SK-N-SH (cell line): ENCODE results near the gene ITPRIPL2. TPM values are rescaled to one million over a fixed set of nuclear protein-coding genes. Genes with fewer than 3 reads are reported as not detected.

ENCODE experiments used
- CTCF ChIA-PET: fragments of 300-600, 350-600 bp; formaldehyde crosslinking; extraction: SDS; loops from one replicate; lab custom pipeline; 2021; lab: Yijun Ruan, JAX
- POLR2A ChIA-PET: fragments of 350-600 bp; sonication (Branson Sonifier 250); formaldehyde crosslinking; extraction: SDS; loops from one replicate; lab custom pipeline; 2020; ENCODE audit warnings: antibody characterized with exemption, inconsistent platforms; lab: Yijun Ruan, JAX
- DNase-seq: peaks from one replicate; pipeline ENCODE4 v3.0.0; 2012
- H2AFZ ChIP-seq: fragments of 200-600 bp; sonication (generic); 2 replicates; pipeline ENCODE4 v1.8.1; 2016; ENCODE audit warnings: antibody characterized with exemption, mild to moderate bottlenecking, low read depth
- H3F3A ChIP-seq: fragments of 200-600 bp; sonication (generic); replicated peaks from 2 replicates; pipeline ENCODE3; 2016; ENCODE audit warnings: antibody characterized with exemption, mild to moderate bottlenecking; ENCODE audit not compliant: insufficient read depth
- H3K27ac ChIP-seq, 2 experiments: fragments of 200-500 bp in 1 of 2; fragments of 200-600 bp in 1 of 2; sonication (Bioruptor generic) in 1 of 2; sonication (generic), shearing (Covaris generic) in 1 of 2; 2 replicates each; pipeline versions ENCODE4 v1.5.1 to v1.6.1; 2014 to 2016; ENCODE audit warnings: low read depth in 2 of 2, inconsistent platforms in 1 of 2, low read length in 1 of 2, mild to moderate bottlenecking in 1 of 2, mixed read lengths in 1 of 2
- H3K27me3 ChIP-seq: fragments of 200-600 bp; sonication (generic), shearing (Covaris generic); 2 replicates; pipeline ENCODE4 v1.6.1; 2016; ENCODE audit warnings: mixed run types; ENCODE audit not compliant: insufficient read depth
- H3K36me3 ChIP-seq, 2 experiments: fragments of 200-500 bp in 1 of 2; fragments of 200-600 bp in 1 of 2; sonication (Bioruptor generic) in 1 of 2; sonication (generic) in 1 of 2; replicated peaks in 1 of 2; 2 replicates each; pipeline versions ENCODE3 to v1.5.1; 2014 to 2016; ENCODE audit warnings: low read length in 1 of 2, mild to moderate bottlenecking in 1 of 2; ENCODE audit not compliant: insufficient read depth in 2 of 2, control insufficient read depth in 1 of 2
- H3K4me1 ChIP-seq, 2 experiments: fragments of 200-500 bp in 1 of 2; fragments of 200-600 bp in 1 of 2; sonication (Bioruptor generic) in 1 of 2; sonication (generic), shearing (Covaris generic) in 1 of 2; 2 replicates each; pipeline versions ENCODE4 v1.5.1 to v1.6.1; 2014 to 2016; ENCODE audit warnings: low read depth in 1 of 2, low read length in 1 of 2, mixed run types in 1 of 2; ENCODE audit not compliant: insufficient read depth in 2 of 2, control insufficient read depth in 1 of 2
- H3K4me2 ChIP-seq: fragments of 200-600 bp; sonication (generic), shearing (Covaris generic); 2 replicates; pipeline ENCODE4 v1.6.1; 2017; ENCODE audit warnings: mixed run types
- H3K4me3 ChIP-seq, 2 experiments: fragments of 200-500 bp in 1 of 2; fragments of 200-600 bp in 1 of 2; sonication (Bioruptor generic) in 1 of 2; sonication (generic), shearing (Covaris generic) in 1 of 2; 2 replicates each; pipeline versions ENCODE4 v1.5.1 to v1.8.1; 2014 to 2016; ENCODE audit warnings: low read depth in 2 of 2, inconsistent platforms in 1 of 2, low read length in 1 of 2, mild to moderate bottlenecking in 1 of 2, mixed read lengths in 1 of 2, moderate library complexity in 1 of 2
- H3K79me2 ChIP-seq: fragments of 200-600 bp; sonication (generic); 2 replicates; pipeline ENCODE4 v1.8.1; 2017; ENCODE audit warnings: mild to moderate bottlenecking; ENCODE audit not compliant: insufficient read depth
- H3K9ac ChIP-seq: fragments of 200-600 bp; sonication (generic); 2 replicates; pipeline ENCODE4 v1.6.1; 2017; ENCODE audit warnings: mixed run types
- H3K9me2 ChIP-seq: fragments of 200-600 bp; sonication (generic); 2 replicates; pipeline ENCODE4 v1.6.1; 2017; ENCODE audit warnings: mixed run types
- H3K9me3 ChIP-seq: fragments of 200-600 bp; sonication (generic); 2 replicates; pipeline ENCODE4 v1.6.1; 2017; ENCODE audit warnings: mixed run types, mild to moderate bottlenecking, moderate library complexity
- H4K20me1 ChIP-seq: fragments of 200-600 bp; sonication (generic); 2 replicates; pipeline ENCODE4 v1.6.1; 2017; ENCODE audit warnings: mild to moderate bottlenecking, mixed run types; ENCODE audit not compliant: insufficient read depth
- CHD2 ChIP-seq: fragments of 150-350 bp; IDR thresholded peaks from 2 replicates; pipeline ENCODE4 v1.6.1; 2018; ENCODE audit warnings: low read length; ENCODE audit not compliant: partially characterized antibody
- ELF1 ChIP-seq: IDR thresholded peaks from 2 replicates; pipeline ENCODE4 v1.4.0; 2012
- FOXM1 ChIP-seq: IDR thresholded peaks from 2 replicates; pipeline ENCODE4 v1.4.0; 2012; ENCODE audit warnings: low read depth, mild to moderate bottlenecking
- GATA2 ChIP-seq: sonication (generic); formaldehyde crosslinking; IDR thresholded peaks from 2 replicates; pipeline ENCODE4 v1.5.0; 2020; ENCODE audit warnings: mild to moderate bottlenecking, missing genetic modification reagents
- IRF3 ChIP-seq: fragments of 150-350 bp; IDR thresholded peaks from 2 replicates; pipeline ENCODE4 v1.6.1; 2016; ENCODE audit warnings: mild to moderate bottlenecking, low read depth, low read length
- MAX ChIP-seq: IDR thresholded peaks from 2 replicates; pipeline ENCODE4 v1.4.0; 2012; ENCODE audit warnings: low read depth
- MEF2A ChIP-seq: IDR thresholded peaks from 2 replicates; pipeline ENCODE4 v1.4.0; 2012; ENCODE audit warnings: low read depth, borderline replicate concordance
- MXI1 ChIP-seq: IDR thresholded peaks from 2 replicates; pipeline ENCODE4 v1.6.1; 2012; ENCODE audit warnings: mild to moderate bottlenecking, low read depth, low read length, improper control_type of control experiment
- PBX3 ChIP-seq: IDR thresholded peaks from 2 replicates; pipeline ENCODE4; 2012
- POLR2AphosphoS5 ChIP-seq: IDR thresholded peaks from 2 replicates; pipeline ENCODE4 v1.6.1; 2012; ENCODE audit warnings: low read depth, low read length
- RFX5 ChIP-seq: IDR thresholded peaks from 2 replicates; pipeline ENCODE4 v1.6.1; 2012; ENCODE audit warnings: mild to moderate bottlenecking, improper control_type of control experiment, low read length
- TEAD4 ChIP-seq: IDR thresholded peaks from 2 replicates; pipeline ENCODE4 v1.4.0; 2012; ENCODE audit warnings: mild to moderate bottlenecking, borderline replicate concordance; ENCODE audit not compliant: insufficient read depth
- USF1 ChIP-seq: IDR thresholded peaks from 2 replicates; pipeline ENCODE4 v1.4.0; 2012; ENCODE audit warnings: low read depth, borderline replicate concordance
- USF2 ChIP-seq: fragments of 150-350 bp; IDR thresholded peaks from 2 replicates; pipeline ENCODE4 v1.6.1; 2017; ENCODE audit warnings: antibody characterized with exemption, low read length, low read depth, borderline replicate concordance
- YY1 ChIP-seq: IDR thresholded peaks from 2 replicates; pipeline ENCODE4 v1.4.0; 2012; ENCODE audit warnings: low read depth, mild to moderate bottlenecking
- polyA plus RNA-seq, 3 experiments: library from polyadenylated mRNA; depleted of rRNA; stranded (reverse); fragments of >200 nt; gene quantifications; 2 replicates each; pipeline ENCODE4 v1.2.3, GENCODE V29; 2012

ITPRIPL2 gene
- polyA plus RNA-seq, 1 of the 3 experiments (the other 2 are of a cell fraction), result 4.3 TPM

GRCh38 chr16:19130852-19131824 lies 17.4 kb downstream of the ITPRIPL2 start (continued):
- TF ChIP-seq PBX3 (no peak; the same call in 1 of the 2 replicates), CHD2 (no peak), IRF3 (no peak), FOXM1 (no peak), MEF2A (no peak), USF1 (no peak), USF2 (no peak), MXI1 (no peak), YY1 (no peak)
- TF ChIP-seq, all 33 proteins: peak for 7

- Histone ChIP-seq H3F3A (peaks cover 7% of the 10 kb centered on the region), H3K27me3 (no peaks in the 10 kb centered on the region), H3K4me3 (no peak overlapping the region), H3K27ac (no peak overlapping the region), H3K79me2 (no peaks in the 10 kb centered on the region), H3K36me3 (no peaks in the 10 kb centered on the region), H2AFZ (no peak overlapping the region; the same call in 1 of the 2 replicates), H3K4me2 (no peak overlapping the region), H3K9me2 (no peaks in the 10 kb centered on the region), H3K9me3 (no peaks in the 10 kb centered on the region), H3K9ac (no peak overlapping the region), H4K20me1 (no peaks in the 10 kb centered on the region), H3K4me1 (peaks cover 11 to 47% of the 10 kb centered on the region in 2 experiments; a peak in 2 of 4 replicates)
- no peak for DNase-seq
- POLR2A ChIA-PET, result no interaction called here
- CTCF ChIA-PET, result no interaction called here
- TF ChIP-seq POLR2AphosphoS5, result no peak
- TF ChIP-seq YY1, result no peak
- TF ChIP-seq MXI1, result no peak
- TF ChIP-seq TEAD4, result no peak
- TF ChIP-seq ELF1, result no peak
- no peak for TF ChIP-seq MAX
- no peak for TF ChIP-seq IRF3
- no peak for TF ChIP-seq GATA2 (CRISPR knock-in tag)
- no peak for TF ChIP-seq RFX5
- TF ChIP-seq, all 33 proteins: peak for 0
Observed at GRCh38 chr16:19131825-19132218, 18.1 kb downstream of the ITPRIPL2 start.
